K562 (cell line): ENCODE measurements around the gene ANKS1B. TPM values are rescaled to one million over a fixed set of nuclear protein-coding genes. Genes with fewer than 3 reads are reported as not detected.

ENCODE experiments used
- CREB1 ChIP-seq, 2 experiments: sonication (generic) in 1 of 2; formaldehyde crosslinking in 1 of 2; IDR thresholded peaks; 2 replicates each; pipeline versions ENCODE4 v1.6.1 to v1.8.0; 2012 to 2022; ENCODE audit warnings: inconsistent platforms in 1 of 2, mild to moderate bottlenecking in 1 of 2, missing genetic modification reagents in 1 of 2, moderate library complexity in 1 of 2
- CREBBP ChIP-seq: IDR thresholded peaks from one replicate; pipeline ENCODE4 v1.6.1; 2012; ENCODE audit warnings: low read depth, mild to moderate bottlenecking, control low read depth, inconsistent platforms, low read length
- SRSF9 ChIP-seq: fragments of 200-400 bp; formaldehyde crosslinking; IDR thresholded peaks from 2 replicates; pipeline ENCODE4 v1.6.1; 2017; ENCODE audit warnings: low read depth, low read length, borderline replicate concordance
- TRIM28 ChIP-seq: fragments of 450-650 bp; IDR thresholded peaks from 2 replicates; pipeline ENCODE4 v1.6.1; 2017
- YBX1 ChIP-seq: fragments of 450-650 bp; IDR thresholded peaks from 2 replicates; pipeline ENCODE4 v1.7.1; 2016; ENCODE audit warnings: mild to moderate bottlenecking
- ZHX1 ChIP-seq: fragments of 150-350 bp; conservative IDR thresholded peaks from 2 replicates; pipeline ENCODE4 v1.6.1; 2014; ENCODE audit warnings: low read length
- ZNF717 ChIP-seq: fragments of 250-450 bp; sonication (Bioruptor Pico); IDR thresholded peaks from 2 replicates; pipeline ENCODE4 v1.5.0; 2021
- polyA plus RNA-seq, 8 experiments: library from polyadenylated mRNA; depleted of rRNA in 4 of 8; stranded (reverse) in 5 of 8; unstranded in 3 of 8; fragments of >200 nt; fragmentation: Nextera tagmentation in 2 of 8; fragmentation: Illumina TruSeq in 1 of 8; extraction: Ambion mirVana in 2 of 8; extraction: Trizol in 1 of 8; gene quantifications; 2 replicates each; pipeline versions ENCODE4 v1.2.1 to v1.2.3, GENCODE V29; 2011 to 2014; ENCODE audit warnings: inconsistent platforms in 1 of 8, missing spikeins in 1 of 8
- total RNA-seq, 7 experiments: library from RNA; depleted of rRNA in 6 of 7; stranded (reverse); fragments of >200 nt in 6 of 7; fragmentation: Illumina TruSeq in 2 of 7; extraction: Trizol in 2 of 7; gene quantifications; 2 replicates each; pipeline versions ENCODE4 v1.2.1 to v1.2.3, GENCODE V29; 2011 to 2021; ENCODE audit warnings: low replicate concordance in 1 of 7
- TF ChIP-seq, protein P1 (sequence below): IDR thresholded peaks from 3 replicates; pipeline ENCODE4 v1.6.1; 2011; ENCODE audit warnings: borderline replicate concordance, mild to moderate bottlenecking, moderate library complexity; ENCODE audit not compliant: insufficient read length; ENCODE audit errors: extremely low read depth
- TF ChIP-seq, protein P2 (sequence below): fragments of 200-800 bp; sonication (Bioruptor generic); IDR thresholded peaks from 2 replicates; pipeline ENCODE4 v1.6.1; 2017; ENCODE audit warnings: missing genetic modification characterization, missing compliant biosample characterization
- TF ChIP-seq, protein P3 (sequence below): fragments of 250-450 bp; sonication (Bioruptor Pico); IDR thresholded peaks from 2 replicates; pipeline ENCODE4 v1.5.0; 2020; ENCODE audit warnings: mild to moderate bottlenecking, borderline replicate concordance
- TF ChIP-seq, protein P4 (sequence below): fragments of 450-650 bp; formaldehyde crosslinking; IDR thresholded peaks from 2 replicates; pipeline ENCODE4 v1.4.0; 2020; ENCODE audit warnings: mild to moderate bottlenecking, mixed read lengths

Gene ANKS1B
- total and polyA plus RNA-seq, 9 of the 15 experiments (the other 6 are each of a cell fraction or from before 2014, with no cell fraction given) = 0.04 to 0.47 (median 0.28) TPM; not detected in 4

- TF ChIP-seq, protein P1, sequence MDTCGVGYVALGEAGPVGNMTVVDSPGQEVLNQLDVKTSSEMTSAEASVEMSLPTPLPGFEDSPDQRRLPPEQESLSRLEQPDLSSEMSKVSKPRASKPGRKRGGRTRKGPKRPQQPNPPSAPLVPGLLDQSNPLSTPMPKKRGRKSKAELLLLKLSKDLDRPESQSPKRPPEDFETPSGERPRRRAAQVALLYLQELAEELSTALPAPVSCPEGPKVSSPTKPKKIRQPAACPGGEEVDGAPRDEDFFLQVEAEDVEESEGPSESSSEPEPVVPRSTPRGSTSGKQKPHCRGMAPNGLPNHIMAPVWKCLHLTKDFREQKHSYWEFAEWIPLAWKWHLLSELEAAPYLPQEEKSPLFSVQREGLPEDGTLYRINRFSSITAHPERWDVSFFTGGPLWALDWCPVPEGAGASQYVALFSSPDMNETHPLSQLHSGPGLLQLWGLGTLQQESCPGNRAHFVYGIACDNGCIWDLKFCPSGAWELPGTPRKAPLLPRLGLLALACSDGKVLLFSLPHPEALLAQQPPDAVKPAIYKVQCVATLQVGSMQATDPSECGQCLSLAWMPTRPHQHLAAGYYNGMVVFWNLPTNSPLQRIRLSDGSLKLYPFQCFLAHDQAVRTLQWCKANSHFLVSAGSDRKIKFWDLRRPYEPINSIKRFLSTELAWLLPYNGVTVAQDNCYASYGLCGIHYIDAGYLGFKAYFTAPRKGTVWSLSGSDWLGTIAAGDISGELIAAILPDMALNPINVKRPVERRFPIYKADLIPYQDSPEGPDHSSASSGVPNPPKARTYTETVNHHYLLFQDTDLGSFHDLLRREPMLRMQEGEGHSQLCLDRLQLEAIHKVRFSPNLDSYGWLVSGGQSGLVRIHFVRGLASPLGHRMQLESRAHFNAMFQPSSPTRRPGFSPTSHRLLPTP = no peak
- TF ChIP-seq ZNF717 = no peak
- no peak for TF ChIP-seq CREB1 (IDR thresholded peaks at IDR 0.05)
- TF ChIP-seq CREB1 (CRISPR knock-in tag; IDR thresholded peaks at IDR 0.05) = no peak
- TF ChIP-seq, protein P2, sequence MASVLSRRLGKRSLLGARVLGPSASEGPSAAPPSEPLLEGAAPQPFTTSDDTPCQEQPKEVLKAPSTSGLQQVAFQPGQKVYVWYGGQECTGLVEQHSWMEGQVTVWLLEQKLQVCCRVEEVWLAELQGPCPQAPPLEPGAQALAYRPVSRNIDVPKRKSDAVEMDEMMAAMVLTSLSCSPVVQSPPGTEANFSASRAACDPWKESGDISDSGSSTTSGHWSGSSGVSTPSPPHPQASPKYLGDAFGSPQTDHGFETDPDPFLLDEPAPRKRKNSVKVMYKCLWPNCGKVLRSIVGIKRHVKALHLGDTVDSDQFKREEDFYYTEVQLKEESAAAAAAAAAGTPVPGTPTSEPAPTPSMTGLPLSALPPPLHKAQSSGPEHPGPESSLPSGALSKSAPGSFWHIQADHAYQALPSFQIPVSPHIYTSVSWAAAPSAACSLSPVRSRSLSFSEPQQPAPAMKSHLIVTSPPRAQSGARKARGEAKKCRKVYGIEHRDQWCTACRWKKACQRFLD = no peak
- no peak for TF ChIP-seq CREBBP
- no peak for TF ChIP-seq YBX1
- TF ChIP-seq, protein P3, sequence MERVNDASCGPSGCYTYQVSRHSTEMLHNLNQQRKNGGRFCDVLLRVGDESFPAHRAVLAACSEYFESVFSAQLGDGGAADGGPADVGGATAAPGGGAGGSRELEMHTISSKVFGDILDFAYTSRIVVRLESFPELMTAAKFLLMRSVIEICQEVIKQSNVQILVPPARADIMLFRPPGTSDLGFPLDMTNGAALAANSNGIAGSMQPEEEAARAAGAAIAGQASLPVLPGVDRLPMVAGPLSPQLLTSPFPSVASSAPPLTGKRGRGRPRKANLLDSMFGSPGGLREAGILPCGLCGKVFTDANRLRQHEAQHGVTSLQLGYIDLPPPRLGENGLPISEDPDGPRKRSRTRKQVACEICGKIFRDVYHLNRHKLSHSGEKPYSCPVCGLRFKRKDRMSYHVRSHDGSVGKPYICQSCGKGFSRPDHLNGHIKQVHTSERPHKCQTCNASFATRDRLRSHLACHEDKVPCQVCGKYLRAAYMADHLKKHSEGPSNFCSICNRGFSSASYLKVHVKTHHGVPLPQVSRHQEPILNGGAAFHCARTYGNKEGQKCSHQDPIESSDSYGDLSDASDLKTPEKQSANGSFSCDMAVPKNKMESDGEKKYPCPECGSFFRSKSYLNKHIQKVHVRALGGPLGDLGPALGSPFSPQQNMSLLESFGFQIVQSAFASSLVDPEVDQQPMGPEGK (CRISPR knock-in tag) = no peak
- no peak for TF ChIP-seq SRSF9
- TF ChIP-seq, protein P4, sequence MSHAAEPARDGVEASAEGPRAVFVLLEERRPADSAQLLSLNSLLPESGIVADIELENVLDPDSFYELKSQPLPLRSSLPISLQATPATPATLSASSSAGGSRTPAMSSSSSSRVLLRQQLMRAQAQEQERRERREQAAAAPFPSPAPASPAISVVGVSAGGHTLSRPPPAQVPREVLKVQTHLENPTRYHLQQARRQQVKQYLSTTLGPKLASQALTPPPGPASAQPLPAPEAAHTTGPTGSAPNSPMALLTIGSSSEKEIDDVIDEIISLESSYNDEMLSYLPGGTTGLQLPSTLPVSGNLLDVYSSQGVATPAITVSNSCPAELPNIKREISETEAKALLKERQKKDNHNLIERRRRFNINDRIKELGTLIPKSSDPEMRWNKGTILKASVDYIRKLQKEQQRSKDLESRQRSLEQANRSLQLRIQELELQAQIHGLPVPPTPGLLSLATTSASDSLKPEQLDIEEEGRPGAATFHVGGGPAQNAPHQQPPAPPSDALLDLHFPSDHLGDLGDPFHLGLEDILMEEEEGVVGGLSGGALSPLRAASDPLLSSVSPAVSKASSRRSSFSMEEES (CRISPR knock-in tag) = no peak
- TF ChIP-seq TRIM28 = no peak
- no peak for TF ChIP-seq ZHX1
Measured at GRCh38 chr12:99367181-99367580, 617.6 kb downstream of the ANKS1B start (continued).
